ENCODE results near the gene ATG13.

DNA sequence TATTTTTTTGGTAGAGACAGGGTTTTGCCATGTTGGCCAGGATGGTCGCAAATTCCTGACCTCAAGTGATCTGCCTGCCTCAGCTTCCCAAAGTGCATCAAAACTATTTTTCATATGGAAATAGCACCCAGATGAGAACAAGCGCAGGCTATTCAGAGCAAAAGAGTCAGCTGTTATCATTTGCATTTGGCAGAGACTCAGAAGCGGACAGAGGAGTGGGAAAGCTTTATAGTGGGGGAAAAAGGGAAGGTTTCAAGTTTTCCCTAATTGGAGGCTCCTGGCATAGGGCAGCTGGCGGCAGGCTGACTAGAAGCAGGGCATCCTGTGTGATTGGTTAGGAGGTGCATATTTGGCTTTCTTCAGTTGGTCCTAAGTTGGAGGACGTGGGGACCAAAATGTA, 20.2 kb downstream of the ATG13 start:
- no peak for TF ChIP-seq TCF12 (IDR thresholded peaks at IDR 0.05)
- TF ChIP-seq FOXJ3 (CRISPR knock-in tag; IDR thresholded peaks at IDR 0.05): no peak
- TF ChIP-seq, protein P1, sequence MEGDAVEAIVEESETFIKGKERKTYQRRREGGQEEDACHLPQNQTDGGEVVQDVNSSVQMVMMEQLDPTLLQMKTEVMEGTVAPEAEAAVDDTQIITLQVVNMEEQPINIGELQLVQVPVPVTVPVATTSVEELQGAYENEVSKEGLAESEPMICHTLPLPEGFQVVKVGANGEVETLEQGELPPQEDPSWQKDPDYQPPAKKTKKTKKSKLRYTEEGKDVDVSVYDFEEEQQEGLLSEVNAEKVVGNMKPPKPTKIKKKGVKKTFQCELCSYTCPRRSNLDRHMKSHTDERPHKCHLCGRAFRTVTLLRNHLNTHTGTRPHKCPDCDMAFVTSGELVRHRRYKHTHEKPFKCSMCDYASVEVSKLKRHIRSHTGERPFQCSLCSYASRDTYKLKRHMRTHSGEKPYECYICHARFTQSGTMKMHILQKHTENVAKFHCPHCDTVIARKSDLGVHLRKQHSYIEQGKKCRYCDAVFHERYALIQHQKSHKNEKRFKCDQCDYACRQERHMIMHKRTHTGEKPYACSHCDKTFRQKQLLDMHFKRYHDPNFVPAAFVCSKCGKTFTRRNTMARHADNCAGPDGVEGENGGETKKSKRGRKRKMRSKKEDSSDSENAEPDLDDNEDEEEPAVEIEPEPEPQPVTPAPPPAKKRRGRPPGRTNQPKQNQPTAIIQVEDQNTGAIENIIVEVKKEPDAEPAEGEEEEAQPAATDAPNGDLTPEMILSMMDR (IDR thresholded peaks at IDR 0.05): no peak
- TF ChIP-seq, protein P2, sequence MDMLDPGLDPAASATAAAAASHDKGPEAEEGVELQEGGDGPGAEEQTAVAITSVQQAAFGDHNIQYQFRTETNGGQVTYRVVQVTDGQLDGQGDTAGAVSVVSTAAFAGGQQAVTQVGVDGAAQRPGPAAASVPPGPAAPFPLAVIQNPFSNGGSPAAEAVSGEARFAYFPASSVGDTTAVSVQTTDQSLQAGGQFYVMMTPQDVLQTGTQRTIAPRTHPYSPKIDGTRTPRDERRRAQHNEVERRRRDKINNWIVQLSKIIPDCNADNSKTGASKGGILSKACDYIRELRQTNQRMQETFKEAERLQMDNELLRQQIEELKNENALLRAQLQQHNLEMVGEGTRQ (IDR thresholded peaks at IDR 0.05; ENCODE audit: borderline replicate concordance, low read depth, low read length): no peak
- TF ChIP-seq, protein P3, sequence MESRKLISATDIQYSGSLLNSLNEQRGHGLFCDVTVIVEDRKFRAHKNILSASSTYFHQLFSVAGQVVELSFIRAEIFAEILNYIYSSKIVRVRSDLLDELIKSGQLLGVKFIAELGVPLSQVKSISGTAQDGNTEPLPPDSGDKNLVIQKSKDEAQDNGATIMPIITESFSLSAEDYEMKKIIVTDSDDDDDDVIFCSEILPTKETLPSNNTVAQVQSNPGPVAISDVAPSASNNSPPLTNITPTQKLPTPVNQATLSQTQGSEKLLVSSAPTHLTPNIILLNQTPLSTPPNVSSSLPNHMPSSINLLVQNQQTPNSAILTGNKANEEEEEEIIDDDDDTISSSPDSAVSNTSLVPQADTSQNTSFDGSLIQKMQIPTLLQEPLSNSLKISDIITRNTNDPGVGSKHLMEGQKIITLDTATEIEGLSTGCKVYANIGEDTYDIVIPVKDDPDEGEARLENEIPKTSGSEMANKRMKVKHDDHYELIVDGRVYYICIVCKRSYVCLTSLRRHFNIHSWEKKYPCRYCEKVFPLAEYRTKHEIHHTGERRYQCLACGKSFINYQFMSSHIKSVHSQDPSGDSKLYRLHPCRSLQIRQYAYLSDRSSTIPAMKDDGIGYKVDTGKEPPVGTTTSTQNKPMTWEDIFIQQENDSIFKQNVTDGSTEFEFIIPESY (IDR thresholded peaks at IDR 0.05; ENCODE audit: borderline replicate concordance, low read depth): no peak

Measured in SK-N-SH (cell line).